NK-92 (cell line): ENCODE results near the gene N4BP2L2.
"Not testable (repeated sequence)": the region's sequence is repeated elsewhere in the genome, so short reads cannot be mapped to it uniquely, and the experiment has no call there.

Experiments
- DNase-seq: peaks from one replicate; lab custom pipeline; 2025; ENCODE audit not compliant: unreplicated experiment; lab: John Stamatoyannopoulos, UW

N4BP2L2 gene

DNA sequence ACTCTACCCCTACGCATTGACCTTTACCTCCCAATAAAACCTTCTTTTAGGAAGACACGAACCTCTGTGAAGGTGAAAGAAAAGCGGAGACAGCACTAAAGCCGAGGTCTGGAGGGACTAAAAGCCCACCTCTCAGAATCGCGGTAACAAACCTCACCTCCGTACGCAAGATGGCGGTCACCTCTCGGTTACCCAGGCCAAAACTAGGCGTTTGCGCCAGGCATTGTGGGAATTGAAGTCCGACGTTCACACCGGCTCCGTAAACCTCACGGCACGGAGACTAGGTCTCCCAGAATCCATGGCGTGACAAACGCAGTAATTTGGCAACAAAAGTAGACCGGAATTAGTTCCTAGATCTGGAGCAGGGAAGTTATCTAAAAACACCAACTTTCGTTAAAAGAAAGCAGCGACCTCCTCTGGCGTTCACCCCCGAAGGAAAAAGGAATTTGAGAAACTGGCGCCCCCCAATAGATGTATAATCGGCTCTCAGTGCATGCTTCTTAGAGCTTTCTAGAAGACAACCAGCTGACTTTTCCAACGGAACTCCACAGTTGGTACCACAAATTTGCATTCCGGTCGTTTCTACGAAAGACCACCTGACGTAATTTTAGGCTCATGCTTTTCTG lies at the start of gene N4BP2L2:
TSS of gene N4BP2L2 (minus strand) at position 175 of the 626 bp plus-strand sequence. CDS start 1,768 bp downstream, outside the sequence.
- peak; percentile 51 for DNase-seq

- no peak for DNase-seq
These were observed 49.2 kb upstream of the N4BP2L2 start for GRCh38 chr13:32587811-32588170.

- DNase-seq = no peak
These were observed 48.6 kb upstream of the N4BP2L2 start for GRCh38 chr13:32587011-32587810.

- peak; percentile 59 for DNase-seq
These were observed 47.7 kb upstream of the N4BP2L2 start, which contains the start of gene PDS5B for GRCh38 chr13:32586080-32586900. PDS5B (plus strand) TSS chr13:32586452; CDS start chr13:32648773, 62,321 bp downstream.

DNA sequence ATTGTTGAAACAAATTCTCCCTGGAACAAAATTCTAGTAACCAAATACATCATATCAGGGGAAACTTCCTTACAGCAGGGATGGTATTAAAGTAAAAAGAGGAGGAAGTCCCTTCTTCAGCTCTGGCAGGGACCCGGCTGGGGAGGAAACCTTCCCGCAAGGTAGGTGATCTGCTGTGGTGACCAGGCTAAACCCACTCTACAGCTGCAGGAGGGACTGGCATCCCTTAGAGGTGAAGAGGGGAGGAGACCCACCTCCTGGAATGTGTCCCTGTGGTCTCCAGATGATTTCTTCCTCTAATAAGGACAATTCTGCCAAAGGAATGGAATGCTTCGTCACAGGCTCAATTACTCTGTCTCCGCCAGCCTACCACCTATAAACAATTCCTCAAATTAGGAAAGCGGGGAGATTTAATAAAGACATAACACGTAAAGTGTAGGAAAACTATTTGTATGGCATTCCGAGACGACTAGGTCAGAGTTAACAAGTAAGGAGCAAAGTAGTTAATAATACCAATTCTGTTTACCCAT lies 47.0 kb upstream of the N4BP2L2 start:
- no peak for DNase-seq

DNA sequence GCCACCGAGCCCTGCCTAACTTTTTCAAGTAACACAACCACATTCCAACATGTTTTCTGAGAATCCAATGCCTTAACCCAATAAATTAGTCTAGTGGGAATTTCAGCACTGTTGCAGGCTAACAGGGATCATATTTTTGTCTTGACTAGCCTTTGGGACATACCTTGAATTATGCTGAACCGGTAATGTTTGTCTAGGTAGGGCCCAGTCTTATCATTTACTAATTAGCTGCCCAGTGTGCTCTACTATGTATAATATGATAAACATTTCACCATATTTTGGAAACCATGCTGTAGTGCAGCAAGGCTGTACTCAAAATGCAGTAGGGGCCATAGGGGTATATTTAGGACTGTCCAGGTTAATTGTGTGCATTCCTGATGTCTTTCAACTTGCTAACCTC lies 44.4 kb upstream of the N4BP2L2 start:
- no peak for DNase-seq

DNA sequence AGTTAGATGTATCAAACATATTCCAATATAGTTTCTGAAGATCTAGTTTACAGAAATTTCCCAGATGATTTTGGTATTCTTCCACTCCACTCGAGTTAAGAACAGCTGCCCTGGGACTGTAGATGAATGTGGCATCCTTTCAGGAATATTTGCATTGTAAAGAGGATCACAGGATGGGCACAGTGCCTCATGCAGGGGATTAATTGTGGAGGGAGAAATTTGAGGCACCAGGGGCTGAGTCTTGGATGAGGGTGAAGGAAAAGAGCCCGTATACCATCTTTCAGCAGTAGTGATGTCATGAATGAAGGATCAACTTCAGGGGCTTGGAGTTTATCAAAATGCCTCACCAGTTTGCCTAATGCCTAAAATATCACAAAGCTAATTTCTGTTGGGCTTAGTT lies 43.7 kb upstream of the N4BP2L2 start:
- no peak for DNase-seq

DNA sequence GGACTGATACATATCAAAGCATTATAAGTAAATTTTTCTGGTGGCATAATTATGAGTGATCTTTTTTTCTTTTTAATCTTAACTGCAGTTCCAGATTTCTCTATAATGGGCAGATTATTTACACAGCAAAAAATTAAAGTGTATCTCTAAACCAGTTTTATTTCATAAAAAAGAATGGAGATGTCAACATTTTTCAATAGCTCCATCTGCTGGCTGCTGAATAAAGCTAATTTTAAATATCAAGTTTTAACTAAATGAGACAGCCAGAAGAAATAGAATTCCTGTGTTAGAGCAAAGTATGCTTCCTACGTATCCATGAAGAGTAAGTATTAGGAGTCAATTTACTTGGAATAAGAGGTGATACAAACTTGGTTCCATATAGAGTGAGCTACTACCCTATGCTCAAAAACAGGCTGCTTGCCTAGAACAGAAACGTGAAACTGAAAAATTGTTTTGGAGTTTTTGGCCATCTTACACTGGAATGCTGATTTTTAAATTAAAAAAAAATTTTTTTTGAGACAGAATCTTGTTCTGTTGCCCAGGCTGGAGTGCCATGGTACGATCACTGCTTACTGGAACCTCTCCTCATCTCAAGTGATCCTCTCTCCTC lies 42.7 kb upstream of the N4BP2L2 start:
- DNase-seq = no peak

DNA sequence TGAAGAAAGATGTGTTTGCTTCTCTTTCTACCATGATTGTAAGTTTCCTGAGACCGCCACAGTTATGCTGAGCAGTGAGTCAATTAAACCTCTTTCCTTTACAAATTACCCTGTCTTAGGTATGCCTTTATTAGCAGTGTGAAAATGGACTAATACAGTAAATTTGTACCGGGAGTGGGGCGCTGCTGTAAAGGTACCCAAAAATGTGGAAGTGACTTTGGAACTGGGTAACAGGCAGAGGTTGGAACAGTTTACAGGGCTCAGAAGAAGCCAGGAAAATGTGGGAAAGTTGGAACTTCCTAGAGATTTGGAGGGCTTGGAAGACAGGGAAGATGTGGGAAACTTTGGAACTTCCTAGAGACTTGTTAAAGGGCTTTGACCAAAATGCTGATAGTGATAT lies 38.4 kb upstream of the N4BP2L2 start:
- no peak for DNase-seq

DNA sequence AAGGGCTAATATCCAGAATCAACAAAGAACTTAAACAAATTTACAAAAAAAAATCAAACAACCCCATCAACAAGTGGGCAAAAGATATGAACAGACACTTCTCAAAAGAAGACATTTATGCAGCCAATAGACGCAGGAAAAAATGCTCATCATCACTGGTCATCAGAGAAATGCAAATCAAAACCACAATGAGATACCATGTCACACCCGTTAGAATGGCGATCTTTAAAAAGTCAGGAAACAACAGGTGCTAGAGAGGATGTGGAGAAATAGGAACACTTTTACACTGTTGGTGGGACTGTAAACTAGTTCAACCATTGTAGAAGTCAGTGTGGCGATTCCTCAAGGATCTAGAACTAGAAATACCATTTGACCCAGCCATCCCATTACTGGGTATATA lies 37.1 kb upstream of the N4BP2L2 start:
- DNase-seq = not testable (repeated sequence)

DNA sequence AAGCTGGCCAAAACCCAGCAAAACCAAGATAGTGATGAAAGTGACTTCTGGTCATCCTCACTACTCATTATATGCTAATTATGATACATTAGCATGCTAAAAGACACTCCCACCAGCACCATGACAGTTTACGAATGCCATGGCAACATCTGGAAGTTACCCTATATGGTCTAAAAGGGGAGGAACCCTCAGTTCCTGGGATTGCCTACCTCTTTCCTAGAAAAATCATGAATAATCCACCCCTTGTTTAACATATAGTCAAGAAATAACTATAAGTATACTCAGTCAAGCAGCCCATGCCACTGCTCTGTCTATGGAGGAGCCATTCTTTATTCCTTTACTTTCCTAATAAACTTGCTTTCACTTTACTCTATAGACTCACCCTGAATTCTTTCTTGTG lies 22.2 kb upstream of the N4BP2L2 start:
- not testable (repeated sequence) for DNase-seq

DNA sequence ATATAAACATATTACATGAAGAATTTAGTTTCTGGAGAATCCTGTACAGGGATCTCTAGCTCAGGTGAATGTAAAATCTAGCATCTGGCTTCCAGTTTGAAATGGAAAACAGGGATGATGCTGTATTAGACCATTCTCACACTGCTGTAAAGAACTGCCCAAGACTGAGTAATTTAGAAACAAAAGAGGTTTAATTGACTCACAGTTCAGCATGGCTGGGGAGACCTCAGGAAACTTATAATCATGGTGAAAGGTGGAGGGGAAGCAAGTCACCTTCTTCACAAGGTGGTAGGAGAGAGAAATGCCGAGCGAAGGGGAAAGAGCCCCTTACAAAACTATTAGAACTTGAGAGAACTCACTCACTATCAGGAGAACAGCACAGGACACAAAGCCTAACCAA lies 17.0 kb upstream of the N4BP2L2 start:
- DNase-seq = no peak

- no peak for DNase-seq
These were observed 15.1 kb upstream of the N4BP2L2 start for GRCh38 chr13:32553720-32554119.

DNA sequence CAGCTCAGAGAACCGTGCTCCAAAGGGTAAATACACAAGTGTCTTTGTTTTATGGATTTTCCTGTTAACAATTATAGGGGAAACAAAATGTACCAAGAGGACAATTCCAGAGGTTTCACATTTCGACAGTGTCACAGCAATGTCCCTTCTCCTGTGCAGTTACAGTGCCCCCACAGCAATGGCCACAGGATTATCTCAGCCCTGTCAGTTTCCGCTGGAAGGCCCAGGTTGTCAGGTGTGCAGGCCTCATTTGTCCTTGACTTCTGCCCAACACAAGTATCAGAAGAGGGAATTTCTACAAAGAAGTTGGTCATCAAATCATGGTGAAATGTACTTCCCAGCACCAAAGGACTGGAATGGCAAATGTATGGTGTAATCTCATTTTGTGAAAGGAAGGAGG lies 11.2 kb upstream of the N4BP2L2 start:
- DNase-seq = no peak

DNA sequence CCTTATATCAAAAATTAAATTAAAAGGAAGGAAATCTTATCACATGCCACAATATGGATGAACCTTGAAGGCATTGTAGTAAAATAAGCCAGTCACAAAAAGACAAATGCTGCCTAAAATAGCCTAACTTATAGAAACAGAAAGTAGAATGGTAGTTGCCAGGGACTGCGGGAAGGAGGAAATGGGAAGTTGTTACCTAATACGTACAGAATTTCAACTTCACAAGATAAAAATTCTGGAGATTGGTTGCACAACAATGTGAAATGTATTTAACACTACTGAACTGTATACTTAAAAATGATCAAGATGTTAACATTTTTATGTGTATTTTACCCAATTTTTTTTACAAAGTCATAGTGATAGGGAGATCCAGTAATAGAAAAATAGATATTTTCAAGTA lies 10.2 kb upstream of the N4BP2L2 start:
- DNase-seq = no peak

- DNase-seq = no peak
These were observed 6.5 kb upstream of the N4BP2L2 start for GRCh38 chr13:32545083-32545482.

DNA sequence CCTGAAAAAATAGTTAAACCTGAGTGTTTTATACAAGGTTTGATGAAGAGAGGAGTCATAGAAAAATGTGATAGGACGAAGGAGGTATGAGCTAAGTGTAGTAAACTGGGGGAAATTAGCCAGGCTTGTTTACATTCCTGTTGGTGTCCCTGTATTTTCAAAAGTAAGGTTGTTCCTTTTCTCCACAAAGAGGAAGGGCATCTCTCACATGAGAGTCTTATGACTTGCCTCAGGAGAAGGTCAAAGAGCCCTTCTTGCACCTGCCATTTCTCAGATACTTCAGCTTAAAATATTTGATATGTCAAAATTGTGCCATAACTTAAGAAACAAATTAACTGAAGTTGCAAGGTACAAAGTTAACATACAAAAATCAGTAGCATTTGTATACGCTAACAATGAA lies 3.6 kb upstream of the N4BP2L2 start:
- no peak for DNase-seq

- no peak for DNase-seq
These were observed 413 bp downstream of the N4BP2L2 start for GRCh38 chr13:32538143-32538620.

DNA sequence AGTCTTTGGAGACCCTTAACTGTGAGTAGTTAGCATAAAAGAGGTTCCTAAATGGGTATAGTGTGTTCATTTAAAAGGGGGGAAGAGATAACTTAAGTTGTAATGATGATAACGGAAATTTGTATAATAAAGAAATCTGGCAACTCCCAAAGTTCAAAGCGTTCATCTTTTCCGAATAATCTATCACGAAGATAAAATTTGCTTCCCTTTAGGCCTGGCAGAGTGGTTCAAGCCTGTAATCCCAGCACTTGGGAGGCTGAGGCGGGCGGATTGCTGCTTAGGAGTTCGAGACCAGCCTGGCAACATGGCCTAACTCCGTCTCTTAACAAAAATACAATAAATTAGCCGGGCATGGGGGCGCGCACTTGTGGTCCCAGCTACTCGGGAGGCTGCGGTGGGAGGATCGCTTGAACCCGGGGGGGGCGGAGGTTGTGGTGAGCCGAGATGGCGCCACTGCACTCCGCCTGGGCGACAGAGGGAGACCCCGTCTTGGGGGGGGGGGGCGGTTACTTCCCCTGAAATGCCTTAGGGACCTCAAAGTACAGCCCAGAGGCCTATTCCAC lies 934 bp downstream of the N4BP2L2 start:
- DNase-seq = no peak

DNA sequence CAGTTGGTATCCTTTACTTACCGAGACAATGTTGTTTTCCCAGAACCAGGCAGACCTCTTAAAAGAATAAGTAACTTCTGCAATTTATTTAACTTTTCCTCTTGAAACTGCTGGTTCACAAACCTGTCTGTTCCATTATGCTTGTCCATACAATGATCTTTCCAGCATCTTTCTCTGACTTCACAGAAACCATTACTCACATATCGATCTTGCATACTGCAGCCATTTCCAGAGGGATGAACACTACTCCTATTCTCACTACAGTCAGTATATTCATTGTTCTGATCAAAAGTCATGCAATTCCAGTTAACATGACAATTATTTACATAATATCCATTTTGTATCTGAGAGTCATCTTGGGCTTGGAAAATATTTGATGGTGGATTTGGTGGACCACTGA lies 2.8 kb downstream of the N4BP2L2 start:
- no peak for DNase-seq

GRCh38 chr13:32535115-32535514 lies 3.5 kb downstream of the N4BP2L2 start:
- no peak for DNase-seq
